KMS-11 (cell line): Measurements from ENCODE around the gene TMEM217.

Source experiments
- H2AFZ ChIP-seq: fragments of 200-600 bp; sonication (generic); 2 replicates; pipeline ENCODE4 v1.6.1; 2016; ENCODE audit warnings: antibody characterized with exemption, mixed run types, low read depth
- H3K27ac ChIP-seq: fragments of 200-600 bp; sonication (generic); 2 replicates; pipeline ENCODE4 v1.6.1; 2016; ENCODE audit warnings: mild to moderate bottlenecking, mixed run types
- H3K27me3 ChIP-seq: fragments of 200-600 bp; sonication (generic); 2 replicates; pipeline ENCODE4 v1.6.1; 2017; ENCODE audit warnings: mild to moderate bottlenecking, low read depth, mixed run types, moderate library complexity; ENCODE audit not compliant: insufficient read depth
- H3K36me3 ChIP-seq: fragments of 200-600 bp; sonication (generic); 2 replicates; pipeline ENCODE4 v1.6.1; 2017; ENCODE audit warnings: mild to moderate bottlenecking, mixed run types; ENCODE audit not compliant: insufficient read depth
- H3K4me1 ChIP-seq: fragments of 200-600 bp; sonication (generic); 2 replicates; pipeline ENCODE4 v1.6.1; 2016; ENCODE audit warnings: mild to moderate bottlenecking, low read depth, mixed run types; ENCODE audit not compliant: poor library complexity, severe bottlenecking
- H3K4me2 ChIP-seq: fragments of 200-600 bp; sonication (generic); 2 replicates; pipeline ENCODE4 v1.7.0; 2016; ENCODE audit warnings: mild to moderate bottlenecking, mixed run types
- H3K4me3 ChIP-seq: fragments of 200-600 bp; sonication (generic); IDR thresholded peaks from 2 replicates; pipeline ENCODE4 v1.6.1; 2017; ENCODE audit warnings: low read depth, low read length, mixed read lengths; ENCODE audit not compliant: insufficient read depth
- H3K79me2 ChIP-seq: fragments of 200-600 bp; sonication (generic); 2 replicates; pipeline ENCODE4 v1.6.1; 2016; ENCODE audit warnings: low read depth, mixed run types; ENCODE audit not compliant: insufficient read depth
- H3K9ac ChIP-seq: fragments of 200-600 bp; sonication (generic); 2 replicates; pipeline ENCODE4 v1.6.1; 2016; ENCODE audit warnings: mild to moderate bottlenecking, mixed run types
- H4K20me1 ChIP-seq: fragments of 200-600 bp; sonication (generic); 2 replicates; pipeline ENCODE4 v1.6.1; 2016; ENCODE audit warnings: mild to moderate bottlenecking, mixed run types; ENCODE audit not compliant: insufficient read depth
- CTCF ChIP-seq: fragments of 200-600 bp; sonication (generic); conservative IDR thresholded peaks from 2 replicates; pipeline ENCODE4 v1.6.1; 2017; ENCODE audit warnings: low read depth, mild to moderate bottlenecking, antibody characterized with exemption, low read length, moderate library complexity, mixed read lengths

Gene TMEM217

DNA sequence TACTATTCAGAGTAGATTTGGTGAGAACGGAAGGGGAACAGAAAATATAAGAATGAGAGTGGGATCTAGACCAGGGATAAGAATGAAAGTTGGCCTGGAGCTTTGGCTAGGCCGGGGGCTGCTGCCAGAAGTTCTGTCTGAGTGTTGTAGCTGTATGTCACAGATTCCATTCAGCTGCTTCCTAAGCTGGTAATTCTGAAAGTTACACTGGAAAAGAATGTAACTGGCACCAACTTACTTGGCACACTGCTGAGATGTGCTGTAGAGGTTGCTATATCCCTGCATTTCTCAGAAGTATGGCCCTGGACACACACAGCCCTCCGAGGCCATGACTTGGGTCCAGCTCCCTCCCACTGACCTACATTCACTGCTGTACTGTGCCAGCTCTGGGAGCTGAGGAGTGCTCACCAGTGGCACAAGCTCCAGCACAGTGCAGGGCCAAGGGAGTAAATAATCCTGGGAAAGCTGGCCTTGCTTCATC, 25.8 kb upstream of the TMEM217 start:
- no peak overlapping the region for H3K4me3 ChIP-seq
- TF ChIP-seq CTCF: no peak
- 0 out of 2 replicates have a peak, but pooled peaks cover 3% of the 10 kb centered on the region for H3K36me3 ChIP-seq
- H3K4me1 ChIP-seq: peaks cover 12% of the 10 kb centered on the region
- no peaks in the 10 kb centered on the region for H4K20me1 ChIP-seq
- no peak overlapping the region for H3K9ac ChIP-seq
- H3K79me2 ChIP-seq: no peaks in the 10 kb centered on the region
- H3K27ac ChIP-seq: no peak overlapping the region
- H3K4me2 ChIP-seq: no peak overlapping the region
- H2AFZ ChIP-seq: no peak overlapping the region
- no peaks in the 10 kb centered on the region for H3K27me3 ChIP-seq

- 0 out of 2 replicates have a peak, but pooled peaks cover 3% of the 10 kb centered on the region for H3K36me3 ChIP-seq
These were observed 25.3 kb upstream of the TMEM217 start for GRCh38 chr6:37283268-37283667.

GRCh38 chr6:37282371-37282770, 24.4 kb upstream of the TMEM217 start:
- H3K27me3 ChIP-seq: no peaks in the 10 kb centered on the region
- H3K79me2 ChIP-seq: no peaks in the 10 kb centered on the region
- H2AFZ ChIP-seq: no peak overlapping the region
- 0 out of 2 replicates have a peak, but pooled peaks cover 3% of the 10 kb centered on the region for H3K36me3 ChIP-seq
- H4K20me1 ChIP-seq: no peaks in the 10 kb centered on the region
- no peak for TF ChIP-seq CTCF
- H3K4me2 ChIP-seq: no peak overlapping the region
- H3K4me3 ChIP-seq: no peak overlapping the region
- H3K4me1 ChIP-seq: peaks cover 12% of the 10 kb centered on the region
- H3K9ac ChIP-seq: no peak overlapping the region
- no peak overlapping the region for H3K27ac ChIP-seq

More at GRCh38 chr6:37283268-37283667, 25.3 kb upstream of the TMEM217 start:
- Histone ChIP-seq H3K9ac (no peak overlapping the region), H3K27ac (no peak overlapping the region), H3K79me2 (no peaks in the 10 kb centered on the region), H2AFZ (no peak overlapping the region), H3K27me3 (no peaks in the 10 kb centered on the region), H3K4me3 (no peak overlapping the region), H3K4me2 (no peak overlapping the region), H4K20me1 (no peaks in the 10 kb centered on the region), H3K4me1 (peaks cover 12% of the 10 kb centered on the region)
- no peak for TF ChIP-seq CTCF

DNA sequence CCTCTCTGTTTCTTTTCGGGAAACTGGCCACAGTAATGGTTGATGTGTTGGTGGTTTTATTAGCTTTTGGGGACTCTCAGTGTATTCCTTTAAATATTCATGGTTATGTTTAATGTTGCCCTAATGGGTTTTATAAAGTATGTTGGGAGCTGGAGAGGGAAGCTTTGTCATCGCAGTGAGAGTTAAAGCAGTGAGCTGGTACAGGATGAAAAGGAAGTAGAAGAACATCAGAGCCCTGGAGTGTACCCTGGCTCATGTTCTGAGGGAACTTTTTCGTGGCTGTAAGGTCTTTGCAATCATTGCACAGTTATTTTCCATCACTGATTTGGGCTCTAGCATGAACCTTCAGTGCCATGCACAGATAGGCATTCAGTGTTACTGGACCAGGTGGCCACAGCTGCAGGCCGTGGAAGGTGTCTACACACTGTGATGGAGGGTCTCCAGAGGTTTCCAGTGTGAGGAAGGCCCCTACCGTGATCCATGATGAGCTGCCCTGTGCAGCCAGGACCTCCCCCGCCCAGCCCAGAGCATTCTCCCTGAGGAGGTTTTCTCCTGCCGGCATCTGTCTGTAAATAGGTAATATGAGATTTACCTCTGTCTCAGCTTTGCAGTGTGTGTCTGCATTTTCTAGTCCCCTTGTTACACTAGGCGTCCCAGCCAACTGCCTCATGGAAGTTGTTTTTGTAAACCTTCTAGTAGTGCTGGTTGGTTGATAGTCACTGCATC, 22.4 kb upstream of the TMEM217 start:
- Histone ChIP-seq H2AFZ (no peak overlapping the region), H3K79me2 (no peaks in the 10 kb centered on the region), H4K20me1 (no peaks in the 10 kb centered on the region), H3K27ac (no peak overlapping the region), H3K4me2 (no peak overlapping the region), H3K9ac (no peak overlapping the region), H3K4me3 (no peak overlapping the region), H3K27me3 (no peaks in the 10 kb centered on the region), H3K36me3 (0 out of 2 replicates have a peak, but pooled peaks cover 3% of the 10 kb centered on the region), H3K4me1 (peaks cover 20% of the 10 kb centered on the region)
- TF ChIP-seq CTCF: no peak
